Mammary epithelial cell (primary cell): Measurements from ENCODE around the gene C5orf22.

Experiments used
- CTCF ChIP-seq, 2 donors: IDR thresholded peaks in 1 of 2; conservative IDR thresholded peaks in 1 of 2; 2 replicates each; pipeline ENCODE4 v1.5.1; 2011 to 2012; ENCODE audit warnings: inconsistent platforms in 2 of 2, low read length in 2 of 2, mild to moderate bottlenecking in 2 of 2, control low read depth in 1 of 2, low read depth in 1 of 2; ENCODE audit not compliant: insufficient read depth in 1 of 2; ENCODE audit errors: extremely low read depth in 1 of 2
- EZH2 ChIP-seq: IDR thresholded peaks from 2 replicates; pipeline ENCODE4 v1.6.1; 2012; ENCODE audit warnings: low read length, inconsistent platforms, borderline replicate concordance

GRCh38 chr5:31536873-31537272, 4.8 kb downstream of the C5orf22 start:
- TF ChIP-seq CTCF (conservative IDR thresholded peaks at IDR 0.05 in 1 of 2, IDR thresholded peaks at IDR 0.05 in 1 of 2; ENCODE audit: extremely low read depth in 1 of 2, insufficient read depth in 1 of 2, low read depth in 1 of 2, low read length in 2 of 2) (no peak), EZH2 (no peak)
